ENCODE measurements around the gene GABRP. TPM values are rescaled to one million over a fixed set of nuclear protein-coding genes. Genes with fewer than 3 reads are reported as not detected.

The GABRP gene
- polyA plus RNA-seq, 3 donors = not detected

DNA sequence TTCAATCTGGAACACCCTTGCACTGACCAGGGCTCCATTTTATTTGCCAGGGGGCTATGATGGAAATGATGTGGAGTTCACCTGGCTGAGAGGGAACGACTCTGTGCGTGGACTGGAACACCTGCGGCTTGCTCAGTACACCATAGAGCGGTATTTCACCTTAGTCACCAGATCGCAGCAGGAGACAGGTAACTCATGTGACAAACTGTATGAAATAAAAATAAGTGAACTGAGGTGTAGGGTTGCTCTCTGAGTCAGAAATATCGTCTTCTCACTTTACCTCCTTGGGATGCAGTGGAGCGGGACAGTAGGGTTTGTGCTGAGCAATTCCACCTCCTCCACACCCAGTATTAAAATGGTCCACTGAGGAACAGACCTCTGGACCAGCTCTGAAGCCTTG, 22.1 kb downstream of the GABRP start:
- H3K27me3 ChIP-seq (ENCODE audit: control insufficient read depth in 2 of 2, insufficient read depth in 2 of 2, low read length in 2 of 2) = peaks cover 0 to 2% of the 10 kb centered on the region in 2 donors
- TF ChIP-seq, protein P1, sequence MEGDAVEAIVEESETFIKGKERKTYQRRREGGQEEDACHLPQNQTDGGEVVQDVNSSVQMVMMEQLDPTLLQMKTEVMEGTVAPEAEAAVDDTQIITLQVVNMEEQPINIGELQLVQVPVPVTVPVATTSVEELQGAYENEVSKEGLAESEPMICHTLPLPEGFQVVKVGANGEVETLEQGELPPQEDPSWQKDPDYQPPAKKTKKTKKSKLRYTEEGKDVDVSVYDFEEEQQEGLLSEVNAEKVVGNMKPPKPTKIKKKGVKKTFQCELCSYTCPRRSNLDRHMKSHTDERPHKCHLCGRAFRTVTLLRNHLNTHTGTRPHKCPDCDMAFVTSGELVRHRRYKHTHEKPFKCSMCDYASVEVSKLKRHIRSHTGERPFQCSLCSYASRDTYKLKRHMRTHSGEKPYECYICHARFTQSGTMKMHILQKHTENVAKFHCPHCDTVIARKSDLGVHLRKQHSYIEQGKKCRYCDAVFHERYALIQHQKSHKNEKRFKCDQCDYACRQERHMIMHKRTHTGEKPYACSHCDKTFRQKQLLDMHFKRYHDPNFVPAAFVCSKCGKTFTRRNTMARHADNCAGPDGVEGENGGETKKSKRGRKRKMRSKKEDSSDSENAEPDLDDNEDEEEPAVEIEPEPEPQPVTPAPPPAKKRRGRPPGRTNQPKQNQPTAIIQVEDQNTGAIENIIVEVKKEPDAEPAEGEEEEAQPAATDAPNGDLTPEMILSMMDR (IDR thresholded peaks at IDR 0.05) = no peak
- Mint-ChIP-seq H3K36me3 (no peaks in the 10 kb centered on the region), H3K27me3 (ENCODE audit: low read depth in 3 of 3) (peaks cover 4 to 13% (median 7%) of the 10 kb centered on the region in 3 donors), H3K9me3 (no peaks in the 10 kb centered on the region), H3K4me1 (no peaks in the 10 kb centered on the region), H3K27ac (no peak overlapping the region), H3K4me3 (no peak overlapping the region)
- H3K27ac ChIP-seq (ENCODE audit: low read depth in 1 of 2, low read length in 2 of 2) = no peak overlapping the region
- no peaks in the 10 kb centered on the region for H3K79me2 ChIP-seq (ENCODE audit: insufficient read depth, low read length)
- H3K4me2 ChIP-seq (replicated peaks; ENCODE audit: extremely low read depth, low read length, poor library complexity, severe bottlenecking) = no peak overlapping the region
- no peaks in the 10 kb centered on the region for H4K20me1 ChIP-seq (ENCODE audit: insufficient read depth, low read length)
- no peaks in the 10 kb centered on the region for H3K4me1 ChIP-seq (ENCODE audit: control insufficient read depth in 1 of 2, insufficient read depth in 2 of 2, low read length in 2 of 2)
- no peak for DNase-seq
- H3K4me3 ChIP-seq (replicated peaks in 1 of 3; ENCODE audit: low read depth in 2 of 3, low read length in 3 of 3) = no peak overlapping the region
- H2AFZ ChIP-seq (ENCODE audit: insufficient read depth, low read depth, low read length, poor library complexity, severe bottlenecking) = no peak overlapping the region
- 100% methylated on average over 3 of the region's 7 CpGs for WGBS (ENCODE audit: insufficient coverage)
- no peaks in the 10 kb centered on the region for H3K9me3 ChIP-seq (replicated peaks in 1 of 2; ENCODE audit: control insufficient read depth in 1 of 2, insufficient read depth in 1 of 2, low read length in 2 of 2)
- intact Hi-C loops (cut with micrococcal nuclease) = no loop called here
- H3K9ac ChIP-seq (ENCODE audit: insufficient read depth, low read length, poor library complexity, severe bottlenecking) = no peak overlapping the region
- no peaks in the 10 kb centered on the region for H3K36me3 ChIP-seq (replicated peaks in 1 of 2; ENCODE audit: control insufficient read depth in 1 of 2, insufficient read depth in 2 of 2, low read length in 2 of 2)

DNA sequence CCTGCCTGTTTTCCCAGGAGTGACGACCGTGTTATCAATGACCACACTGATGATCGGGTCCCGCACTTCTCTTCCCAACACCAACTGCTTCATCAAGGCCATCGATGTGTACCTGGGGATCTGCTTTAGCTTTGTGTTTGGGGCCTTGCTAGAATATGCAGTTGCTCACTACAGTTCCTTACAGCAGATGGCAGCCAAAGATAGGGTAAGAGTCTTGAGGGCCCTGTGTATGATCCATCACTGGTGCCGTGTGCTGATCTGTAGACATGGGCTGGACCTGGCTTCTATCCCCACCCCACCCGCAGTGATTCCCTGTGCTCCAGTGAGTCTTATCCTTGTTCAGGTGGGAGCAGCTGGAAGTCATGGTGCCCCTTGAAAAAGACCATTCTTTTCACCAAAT, 26.0 kb downstream of the GABRP start:
- TF ChIP-seq, protein P1 (IDR thresholded peaks at IDR 0.05) = no peak

More for the DNA sequence above, 26.0 kb downstream of the GABRP start:
- H4K20me1 ChIP-seq (ENCODE audit: insufficient read depth, low read length) = no peaks in the 10 kb centered on the region
- no peak overlapping the region for H3K4me3 ChIP-seq (replicated peaks in 1 of 3; ENCODE audit: low read depth in 2 of 3, low read length in 3 of 3)
- H2AFZ ChIP-seq (ENCODE audit: insufficient read depth, low read depth, low read length, poor library complexity, severe bottlenecking) = no peak overlapping the region
- no peak overlapping the region for H3K9ac ChIP-seq (ENCODE audit: insufficient read depth, low read length, poor library complexity, severe bottlenecking)
- no peak overlapping the region for H3K4me2 ChIP-seq (replicated peaks; ENCODE audit: extremely low read depth, low read length, poor library complexity, severe bottlenecking)
- DNase-seq = no peak
- no peaks in the 10 kb centered on the region for H3K36me3 ChIP-seq (replicated peaks in 1 of 2; ENCODE audit: control insufficient read depth in 1 of 2, insufficient read depth in 2 of 2, low read length in 2 of 2)
- H3K9me3 Mint-ChIP-seq = peaks cover 0 to under 1% (median 0%) of the 10 kb centered on the region in 7 donors
- H3K36me3 Mint-ChIP-seq = no peaks in the 10 kb centered on the region
- H3K9me3 ChIP-seq (replicated peaks in 1 of 2; ENCODE audit: control insufficient read depth in 1 of 2, insufficient read depth in 1 of 2, low read length in 2 of 2) = no peaks in the 10 kb centered on the region
- H3K79me2 ChIP-seq (ENCODE audit: insufficient read depth, low read length) = no peaks in the 10 kb centered on the region
- H3K4me1 Mint-ChIP-seq = no peaks in the 10 kb centered on the region
- no peak overlapping the region for H3K4me3 Mint-ChIP-seq
- WGBS (ENCODE audit: insufficient coverage) = 40% methylated on average over 1 of the region's 7 CpGs
- no peak overlapping the region for H3K27ac ChIP-seq (ENCODE audit: low read depth in 1 of 2, low read length in 2 of 2)
- no peak overlapping the region for H3K27ac Mint-ChIP-seq
- no peaks in the 10 kb centered on the region for H3K4me1 ChIP-seq (ENCODE audit: control insufficient read depth in 1 of 2, insufficient read depth in 2 of 2, low read length in 2 of 2)
- intact Hi-C loops (cut with micrococcal nuclease) = no loop called here
- H3K27me3 Mint-ChIP-seq (ENCODE audit: low read depth in 3 of 3) = peaks cover 0 to 7% (median 3%) of the 10 kb centered on the region in 3 donors
- H3K27me3 ChIP-seq (ENCODE audit: control insufficient read depth in 2 of 2, insufficient read depth in 2 of 2, low read length in 2 of 2) = peaks cover 0 to 2% of the 10 kb centered on the region in 2 donors

Data from CD14-positive monocyte (primary cell).